Smooth muscle cell of bladder (primary cell): ENCODE measurements around the gene DIABLO. TPM values are rescaled to one million over a fixed set of nuclear protein-coding genes. Genes with fewer than 3 reads are reported as not detected.

Source experiments
- total RNA-seq: library from RNA; depleted of rRNA; stranded (reverse); fragments of >200 nt; gene quantifications from 2 replicates; pipeline ENCODE4 v1.2.3, GENCODE V29; 2014

Gene DIABLO
- total RNA-seq, result 64.4 and 71.5 TPM in 2 replicates

GRCh38 chr12:122225683-122226365, at the start of gene DIABLO:
TSS of gene DIABLO (minus strand) at chr12:122226052. CDS start at chr12:122226014, 38 bp downstream.

GRCh38 chr12:122266230-122266901, 40.5 kb upstream of the DIABLO start, which contains the start of gene VPS33A:
TSS of gene VPS33A (minus strand) at chr12:122266494. CDS start at chr12:122266408, 86 bp downstream.

DNA sequence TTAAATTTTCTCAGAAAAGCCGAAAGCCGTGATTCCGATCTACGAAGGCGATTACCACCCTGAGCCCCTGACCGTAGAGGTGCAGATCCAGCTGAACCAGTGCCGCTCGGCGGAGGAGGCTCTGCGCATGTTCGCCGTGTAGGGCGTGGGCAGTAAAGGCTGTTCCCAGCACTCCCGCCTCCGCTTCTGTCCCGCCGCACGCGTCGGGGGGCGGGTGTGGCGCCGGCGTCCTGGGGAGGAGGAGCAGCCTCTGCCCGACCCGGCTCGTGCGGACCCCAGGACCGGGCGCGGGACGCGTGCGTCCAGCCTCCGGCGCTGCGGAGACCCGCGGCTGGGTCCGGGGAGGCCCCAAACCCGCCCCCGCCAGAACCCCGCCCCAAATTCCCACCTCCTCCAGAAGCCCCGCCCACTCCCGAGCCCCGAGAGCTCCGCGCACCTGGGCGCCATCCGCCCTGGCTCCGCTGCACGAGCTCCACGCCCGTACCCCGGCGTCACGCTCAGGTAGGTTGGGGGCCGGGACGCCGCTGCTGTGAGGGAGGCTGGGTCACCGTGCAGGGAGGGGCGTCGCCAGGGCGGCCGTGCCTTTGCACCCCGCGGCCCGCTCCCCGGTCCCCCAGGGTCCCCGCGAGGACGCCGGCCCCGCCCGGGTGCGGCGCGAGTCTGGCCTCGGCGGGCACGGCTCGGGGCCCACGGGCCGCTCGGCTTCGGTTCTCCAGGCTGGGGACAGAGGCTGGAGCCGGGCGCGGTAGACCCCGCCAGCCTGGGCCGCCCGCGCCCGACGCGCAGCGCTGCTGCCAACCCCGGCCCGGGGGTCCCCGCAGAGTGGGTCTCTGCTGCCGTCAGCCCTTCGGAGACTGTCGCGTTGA, 22.3 kb downstream of the DIABLO start, which contains the start of gene B3GNT4:
TSS of gene B3GNT4 (plus strand) at position 409 of the 866 bp plus-strand sequence. CDS start 910 bp downstream, outside the sequence.

DNA sequence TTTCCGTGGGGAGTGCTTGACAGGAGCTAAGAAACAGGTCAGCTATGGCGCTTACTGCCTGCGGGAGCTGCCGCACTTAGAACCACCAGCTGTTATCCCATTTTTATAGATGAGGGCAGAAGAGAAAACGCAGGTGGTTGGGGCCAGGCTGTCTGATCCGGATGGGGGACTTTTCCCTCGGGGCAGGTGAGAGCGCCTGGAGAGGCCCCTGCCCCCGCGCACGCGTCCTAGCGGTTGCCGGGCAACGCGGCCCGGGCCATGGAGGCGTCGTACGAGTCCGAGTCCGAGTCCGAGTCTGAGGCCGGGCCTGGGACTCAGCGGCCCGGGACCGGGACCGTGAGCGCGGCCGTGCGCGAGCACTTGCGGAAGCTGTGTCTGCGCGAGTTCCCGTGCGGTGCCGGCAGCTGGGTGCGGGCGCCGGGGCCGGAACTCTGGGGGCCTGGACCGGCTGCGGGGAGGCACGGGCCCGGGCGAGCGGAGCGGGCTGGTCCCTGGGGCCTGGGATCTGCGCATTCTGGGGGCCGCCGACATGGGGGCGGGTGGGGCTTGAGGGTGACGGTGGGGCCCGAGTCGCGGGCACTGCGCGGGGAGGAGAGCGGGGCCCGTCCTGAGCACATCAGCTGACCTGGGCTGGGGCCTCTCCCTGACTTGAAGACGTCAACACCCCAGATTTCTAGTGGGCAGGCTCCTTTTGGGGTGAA, 42.8 kb downstream of the DIABLO start, which contains the start of gene LRRC43:
TSS of gene LRRC43 (plus strand) at position 237 of the 701 bp plus-strand sequence. CDS start at position 259, 22 bp downstream.

DNA sequence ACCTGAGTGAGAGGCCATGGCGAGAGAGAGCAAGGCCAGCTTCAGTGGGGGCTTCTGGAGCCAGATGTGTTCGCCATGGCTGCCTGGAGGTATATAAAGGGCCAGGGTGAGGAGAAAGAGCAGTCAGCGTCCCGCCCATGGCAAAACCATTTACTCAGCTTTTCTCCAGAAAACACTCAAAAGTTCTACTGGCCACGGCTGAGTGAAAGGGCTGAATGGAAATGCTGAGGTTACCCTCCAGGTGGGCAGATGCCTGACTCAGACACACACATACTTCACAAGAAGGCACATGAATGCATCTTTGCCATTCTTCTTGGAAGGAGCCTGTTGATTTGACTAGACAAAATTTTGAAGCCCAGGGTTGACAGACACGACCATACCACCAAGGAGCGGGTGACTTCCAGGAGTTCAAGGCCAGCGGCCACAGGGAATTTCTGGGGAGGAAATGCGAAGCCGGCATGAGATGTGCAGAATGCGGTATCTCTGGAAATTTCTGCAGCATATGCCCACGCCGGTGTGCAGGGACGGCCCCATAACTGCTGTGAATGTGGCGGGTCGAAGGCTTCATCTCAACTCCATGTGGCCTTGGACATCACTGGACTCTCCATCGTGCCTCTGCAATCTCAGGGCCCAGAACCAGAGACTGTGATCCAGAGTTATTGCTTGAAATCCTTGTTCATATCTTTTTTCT, 51.6 kb downstream of the DIABLO start, which contains the start of gene IL31:
TSS of gene IL31 (minus strand) at position 67 of the 691 bp plus-strand sequence. CDS start at position 18, 49 bp downstream.

Other genes with a start within 250 kb of the DIABLO start
- gene BCL7A, start 204.2 kb downstream of the DIABLO start, total RNA-seq, result 2.4 and 3.7 TPM in 2 replicates
- 28.4 and 29.8 TPM in 2 replicates for gene MLXIP, start 147.3 kb downstream of the DIABLO start, total RNA-seq
- gene IL31, start 51.8 kb downstream of the DIABLO start, total RNA-seq, result not detected in 2 replicates
- 1.00 and 2.6 TPM in 2 replicates for gene LRRC43, start 42.9 kb downstream of the DIABLO start, total RNA-seq
- gene B3GNT4, start 22.3 kb downstream of the DIABLO start, total RNA-seq, result under 0.01 and 0.09 TPM in 2 replicates
- 18.1 and 19.0 TPM in 2 replicates for gene VPS33A, start 40.4 kb upstream of the DIABLO start, total RNA-seq
- gene CLIP1, start 196.6 kb upstream of the DIABLO start, total RNA-seq, result 69.0 and 74.6 TPM in 2 replicates